Endothelial cell of umbilical vein (primary cell): Measurements from ENCODE around the gene CACNA1E.
"Not testable (repeated sequence)": the region's sequence is repeated elsewhere in the genome, so short reads cannot be mapped to it uniquely, and the experiment has no call there.

Experiments used
- EZH2 ChIP-seq: IDR thresholded peaks from 2 replicates; pipeline ENCODE4 v1.6.1; 2012; ENCODE audit warnings: borderline replicate concordance, low read depth, mild to moderate bottlenecking, moderate library complexity, low read length, inconsistent platforms; ENCODE audit not compliant: severe bottlenecking
- FOS ChIP-seq: IDR thresholded peaks from 2 replicates; pipeline ENCODE4 v1.6.1; 2011; ENCODE audit warnings: mild to moderate bottlenecking, low read length, moderate library complexity, borderline replicate concordance; ENCODE audit not compliant: insufficient read depth
- GATA2 ChIP-seq: IDR thresholded peaks from 2 replicates; pipeline ENCODE4 v1.7.0; 2011; ENCODE audit warnings: low read depth, mild to moderate bottlenecking, moderate library complexity, mixed read lengths, low read length; ENCODE audit not compliant: insufficient read length, insufficient read depth
- JUN ChIP-seq: IDR thresholded peaks from 2 replicates; pipeline ENCODE4 v1.6.1; 2011; ENCODE audit warnings: borderline replicate concordance, low read depth; ENCODE audit not compliant: insufficient read length, insufficient read depth
- MYC ChIP-seq: IDR thresholded peaks from one replicate; pipeline ENCODE4 v1.6.1; 2011; ENCODE audit warnings: mild to moderate bottlenecking, low read depth, low read length
- POLR2A ChIP-seq: IDR thresholded peaks from 2 replicates; pipeline ENCODE4 v1.6.1; 2012; ENCODE audit warnings: low read depth, mild to moderate bottlenecking, control low read depth, low read length
- POLR2AphosphoS5 ChIP-seq: IDR thresholded peaks from 2 replicates; pipeline ENCODE4 v1.6.1; 2012; ENCODE audit warnings: low read depth, mild to moderate bottlenecking, control low read depth, low read length, moderate library complexity; ENCODE audit not compliant: insufficient read depth
- TF ChIP-seq, protein P1 (sequence below), 2 donors: IDR thresholded peaks; 1 replicate in 1 of 2; 2 replicates in 1 of 2; pipeline ENCODE4 v1.5.1; 2011; ENCODE audit warnings: low read length in 2 of 2, mild to moderate bottlenecking in 2 of 2, moderate library complexity in 2 of 2, control low read depth in 1 of 2, inconsistent platforms in 1 of 2, low read depth in 1 of 2; ENCODE audit not compliant: insufficient read depth in 1 of 2; ENCODE audit errors: extremely low read depth in 1 of 2
- TF ChIP-seq, protein P2 (sequence below): IDR thresholded peaks from 2 replicates; pipeline ENCODE4 v1.6.1; 2011; ENCODE audit not compliant: insufficient read depth, insufficient read length

GRCh38 chr1:181528241-181528640, 44.9 kb downstream of the CACNA1E start:
- TF ChIP-seq, protein P1, sequence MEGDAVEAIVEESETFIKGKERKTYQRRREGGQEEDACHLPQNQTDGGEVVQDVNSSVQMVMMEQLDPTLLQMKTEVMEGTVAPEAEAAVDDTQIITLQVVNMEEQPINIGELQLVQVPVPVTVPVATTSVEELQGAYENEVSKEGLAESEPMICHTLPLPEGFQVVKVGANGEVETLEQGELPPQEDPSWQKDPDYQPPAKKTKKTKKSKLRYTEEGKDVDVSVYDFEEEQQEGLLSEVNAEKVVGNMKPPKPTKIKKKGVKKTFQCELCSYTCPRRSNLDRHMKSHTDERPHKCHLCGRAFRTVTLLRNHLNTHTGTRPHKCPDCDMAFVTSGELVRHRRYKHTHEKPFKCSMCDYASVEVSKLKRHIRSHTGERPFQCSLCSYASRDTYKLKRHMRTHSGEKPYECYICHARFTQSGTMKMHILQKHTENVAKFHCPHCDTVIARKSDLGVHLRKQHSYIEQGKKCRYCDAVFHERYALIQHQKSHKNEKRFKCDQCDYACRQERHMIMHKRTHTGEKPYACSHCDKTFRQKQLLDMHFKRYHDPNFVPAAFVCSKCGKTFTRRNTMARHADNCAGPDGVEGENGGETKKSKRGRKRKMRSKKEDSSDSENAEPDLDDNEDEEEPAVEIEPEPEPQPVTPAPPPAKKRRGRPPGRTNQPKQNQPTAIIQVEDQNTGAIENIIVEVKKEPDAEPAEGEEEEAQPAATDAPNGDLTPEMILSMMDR (IDR thresholded peaks at IDR 0.05; ENCODE audit: extremely low read depth in 1 of 2, insufficient read depth in 1 of 2, low read depth in 1 of 2, low read length in 2 of 2) = not testable (repeated sequence)
- TF ChIP-seq MYC, POLR2AphosphoS5, POLR2A, EZH2, GATA2, FOS, JUN: not testable (repeated sequence)
- TF ChIP-seq, protein P2, sequence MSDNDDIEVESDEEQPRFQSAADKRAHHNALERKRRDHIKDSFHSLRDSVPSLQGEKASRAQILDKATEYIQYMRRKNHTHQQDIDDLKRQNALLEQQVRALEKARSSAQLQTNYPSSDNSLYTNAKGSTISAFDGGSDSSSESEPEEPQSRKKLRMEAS = not testable (repeated sequence)
